SK-N-SH treated with all-trans-retinoic acid at 6 μM for 48 hours (cell line): ENCODE measurements around the gene SLC24A4.

ENCODE experiments used
- ARNTL ChIP-seq: fragments of 450-650 bp; formaldehyde crosslinking; IDR thresholded peaks from 2 replicates; pipeline ENCODE4 v1.5.0; 2020; ENCODE audit warnings: low read depth, mild to moderate bottlenecking, moderate library complexity, borderline replicate concordance
- PPARA ChIP-seq: fragments of 250-450 bp; sonication (Bioruptor Pico); IDR thresholded peaks from 2 replicates; pipeline ENCODE4 v1.5.0; 2020; ENCODE audit warnings: mild to moderate bottlenecking, borderline replicate concordance
- RARB ChIP-seq: fragments of 250-450 bp; sonication (Bioruptor Pico); IDR thresholded peaks from 2 replicates; pipeline ENCODE4 v1.8.0; 2021; ENCODE audit warnings: mild to moderate bottlenecking, moderate library complexity
- TOX ChIP-seq: fragments of 250-450 bp; sonication (Bioruptor Pico); IDR thresholded peaks from 2 replicates; pipeline ENCODE4 v1.8.0; 2021; ENCODE audit warnings: mild to moderate bottlenecking, moderate library complexity, borderline replicate concordance
- ZFP3 ChIP-seq: fragments of 250-450 bp; sonication (Bioruptor Pico); IDR thresholded peaks from 2 replicates; pipeline ENCODE4 v1.5.0; 2020; ENCODE audit warnings: mild to moderate bottlenecking, moderate library complexity
- ZFP30 ChIP-seq: fragments of 450-650 bp; formaldehyde crosslinking; IDR thresholded peaks from 2 replicates; pipeline ENCODE4 v1.5.0; 2022; ENCODE audit warnings: mild to moderate bottlenecking, moderate library complexity
- TF ChIP-seq, protein P1 (sequence below): fragments of 250-450 bp; sonication (Bioruptor Pico); IDR thresholded peaks from 2 replicates; pipeline ENCODE4 v1.5.1; 2020; ENCODE audit warnings: low read depth, mild to moderate bottlenecking, moderate library complexity
- TF ChIP-seq, protein P2 (sequence below): fragments of 250-450 bp; sonication (Bioruptor Pico); IDR thresholded peaks from 2 replicates; pipeline ENCODE4 v1.8.0; 2020; ENCODE audit warnings: mild to moderate bottlenecking, moderate library complexity, borderline replicate concordance

DNA sequence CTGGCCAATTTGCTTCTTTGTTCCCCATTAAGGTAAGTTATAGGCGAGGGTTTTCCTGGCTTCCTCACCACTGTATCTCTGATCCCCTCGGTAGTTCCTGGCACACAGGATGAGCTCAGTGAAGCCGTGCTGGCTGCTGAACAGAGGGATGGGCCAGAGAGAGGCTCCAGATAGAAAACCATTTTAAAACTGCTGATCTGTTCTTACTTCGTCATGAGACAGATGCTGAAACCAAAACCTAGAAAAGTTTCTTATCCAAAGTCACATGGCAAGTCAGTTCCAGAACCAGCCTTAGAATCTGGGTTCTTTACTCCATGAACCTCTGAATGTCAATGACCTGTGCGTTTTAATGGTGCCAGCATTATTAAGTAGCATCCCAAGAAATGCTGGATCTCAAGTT is 114.3 kb downstream of the SLC24A4 start:
- TF ChIP-seq RARB (CRISPR knock-in tag) (no peak), ARNTL (CRISPR knock-in tag) (no peak), ZFP30 (no peak), ZFP3 (CRISPR knock-in tag) (no peak), PPARA (CRISPR knock-in tag) (no peak), TOX (CRISPR knock-in tag) (no peak)
- TF ChIP-seq, protein P1, sequence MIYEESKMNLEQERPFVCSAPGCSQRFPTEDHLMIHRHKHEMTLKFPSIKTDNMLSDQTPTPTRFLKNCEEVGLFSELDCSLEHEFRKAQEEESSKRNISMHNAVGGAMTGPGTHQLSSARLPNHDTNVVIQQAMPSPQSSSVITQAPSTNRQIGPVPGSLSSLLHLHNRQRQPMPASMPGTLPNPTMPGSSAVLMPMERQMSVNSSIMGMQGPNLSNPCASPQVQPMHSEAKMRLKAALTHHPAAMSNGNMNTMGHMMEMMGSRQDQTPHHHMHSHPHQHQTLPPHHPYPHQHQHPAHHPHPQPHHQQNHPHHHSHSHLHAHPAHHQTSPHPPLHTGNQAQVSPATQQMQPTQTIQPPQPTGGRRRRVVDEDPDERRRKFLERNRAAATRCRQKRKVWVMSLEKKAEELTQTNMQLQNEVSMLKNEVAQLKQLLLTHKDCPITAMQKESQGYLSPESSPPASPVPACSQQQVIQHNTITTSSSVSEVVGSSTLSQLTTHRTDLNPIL (CRISPR knock-in tag) = no peak
- TF ChIP-seq, protein P2, sequence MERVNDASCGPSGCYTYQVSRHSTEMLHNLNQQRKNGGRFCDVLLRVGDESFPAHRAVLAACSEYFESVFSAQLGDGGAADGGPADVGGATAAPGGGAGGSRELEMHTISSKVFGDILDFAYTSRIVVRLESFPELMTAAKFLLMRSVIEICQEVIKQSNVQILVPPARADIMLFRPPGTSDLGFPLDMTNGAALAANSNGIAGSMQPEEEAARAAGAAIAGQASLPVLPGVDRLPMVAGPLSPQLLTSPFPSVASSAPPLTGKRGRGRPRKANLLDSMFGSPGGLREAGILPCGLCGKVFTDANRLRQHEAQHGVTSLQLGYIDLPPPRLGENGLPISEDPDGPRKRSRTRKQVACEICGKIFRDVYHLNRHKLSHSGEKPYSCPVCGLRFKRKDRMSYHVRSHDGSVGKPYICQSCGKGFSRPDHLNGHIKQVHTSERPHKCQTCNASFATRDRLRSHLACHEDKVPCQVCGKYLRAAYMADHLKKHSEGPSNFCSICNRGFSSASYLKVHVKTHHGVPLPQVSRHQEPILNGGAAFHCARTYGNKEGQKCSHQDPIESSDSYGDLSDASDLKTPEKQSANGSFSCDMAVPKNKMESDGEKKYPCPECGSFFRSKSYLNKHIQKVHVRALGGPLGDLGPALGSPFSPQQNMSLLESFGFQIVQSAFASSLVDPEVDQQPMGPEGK = no peak
